Stimulated activated CD4-positive, alpha-beta T cell treated with anti-CD3 and anti-CD28 coated beads, Interleukin-4, amount 100 ng/mL, for 4 hours (primary cell): Measurements from ENCODE around the gene ACOT2.
"Not testable (repeated sequence)": the region's sequence is repeated elsewhere in the genome, so short reads cannot be mapped to it uniquely, and the experiment has no call there.

Experiments
- DNase-seq, 2 experiments: peaks; one replicate each; pipeline ENCODE4 v3.0.0-alpha.2; 2020

The ACOT2 gene, protein sequence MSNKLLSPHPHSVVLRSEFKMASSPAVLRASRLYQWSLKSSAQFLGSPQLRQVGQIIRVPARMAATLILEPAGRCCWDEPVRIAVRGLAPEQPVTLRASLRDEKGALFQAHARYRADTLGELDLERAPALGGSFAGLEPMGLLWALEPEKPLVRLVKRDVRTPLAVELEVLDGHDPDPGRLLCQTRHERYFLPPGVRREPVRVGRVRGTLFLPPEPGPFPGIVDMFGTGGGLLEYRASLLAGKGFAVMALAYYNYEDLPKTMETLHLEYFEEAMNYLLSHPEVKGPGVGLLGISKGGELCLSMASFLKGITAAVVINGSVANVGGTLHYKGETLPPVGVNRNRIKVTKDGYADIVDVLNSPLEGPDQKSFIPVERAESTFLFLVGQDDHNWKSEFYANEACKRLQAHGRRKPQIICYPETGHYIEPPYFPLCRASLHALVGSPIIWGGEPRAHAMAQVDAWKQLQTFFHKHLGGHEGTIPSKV

GRCh38 chr14:73569185-73569958 lies at the start of gene ACOT2:
Gene ACOT2 (plus strand): TSS chr14:73569213. CDS start chr14:73569241, 28 bp downstream.
- peak; percentile 83 to 92 for DNase-seq

- no peak for DNase-seq
Observed at GRCh38 chr14:73521229-73521628, 47.8 kb upstream of the ACOT2 start.

DNA sequence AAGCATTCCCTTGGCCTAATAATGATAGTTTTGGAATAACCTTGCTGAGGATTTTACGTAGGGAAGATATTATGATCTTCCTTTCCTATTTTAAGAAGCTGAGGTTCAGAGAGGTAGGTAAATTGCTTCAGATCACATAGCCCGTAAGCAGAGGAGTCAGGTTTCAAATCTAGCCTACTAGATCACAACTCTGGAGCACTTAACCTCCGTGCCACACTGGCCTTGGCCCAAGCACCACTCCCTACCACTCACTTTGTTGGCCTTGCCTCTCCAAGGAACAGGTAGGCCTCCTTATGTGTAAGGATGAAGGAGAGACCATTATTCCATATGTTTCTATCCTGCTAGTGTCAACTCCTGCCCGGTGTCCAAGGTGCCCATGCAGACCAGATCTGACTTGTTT lies 44.5 kb upstream of the ACOT2 start:
- no peak for DNase-seq

DNA sequence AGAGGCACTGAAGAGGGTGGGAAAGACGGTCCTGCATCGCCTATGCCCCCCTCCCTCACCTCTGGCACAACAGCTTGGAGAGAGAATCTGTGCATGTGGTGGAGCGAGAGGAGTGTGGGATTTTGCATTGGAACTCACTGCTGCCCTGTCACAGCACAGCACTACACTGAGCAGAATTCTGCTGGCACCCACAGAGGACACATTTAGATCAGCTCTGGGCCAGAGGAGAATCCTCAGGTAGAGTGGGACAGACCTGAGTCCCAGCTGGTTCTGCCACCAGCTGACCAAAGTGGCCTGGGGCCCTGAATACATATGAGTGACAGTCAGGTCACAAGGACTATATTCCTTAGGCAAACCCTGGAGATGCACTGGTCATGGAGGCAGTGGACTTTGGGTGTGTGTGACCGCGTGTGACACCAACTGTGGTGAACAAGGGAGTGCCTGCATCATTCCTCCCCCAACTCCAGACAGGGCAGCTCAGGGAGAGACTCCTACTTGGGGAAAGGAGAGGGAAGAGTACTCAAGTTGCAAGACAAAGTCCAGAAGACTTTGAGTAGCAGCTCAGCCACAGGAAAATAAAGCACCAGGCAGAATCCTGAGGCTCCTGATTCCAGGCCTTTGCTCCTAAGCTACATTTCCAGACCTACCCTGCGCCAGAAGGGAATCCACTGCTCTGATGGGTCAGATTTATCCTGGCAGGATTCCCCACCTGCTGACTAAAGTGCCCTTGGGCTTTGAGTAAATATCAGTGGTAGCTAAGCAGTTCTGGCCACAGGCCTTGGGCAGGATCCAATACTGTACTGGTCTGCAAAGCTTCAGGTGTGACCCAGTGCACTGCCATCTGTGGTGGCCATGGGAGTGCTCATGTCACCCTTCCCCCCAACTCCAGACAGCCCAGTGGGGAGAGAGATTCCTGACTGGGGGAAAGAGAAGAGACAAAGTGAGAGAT lies 42.7 kb upstream of the ACOT2 start:
- DNase-seq, result no peak

DNA sequence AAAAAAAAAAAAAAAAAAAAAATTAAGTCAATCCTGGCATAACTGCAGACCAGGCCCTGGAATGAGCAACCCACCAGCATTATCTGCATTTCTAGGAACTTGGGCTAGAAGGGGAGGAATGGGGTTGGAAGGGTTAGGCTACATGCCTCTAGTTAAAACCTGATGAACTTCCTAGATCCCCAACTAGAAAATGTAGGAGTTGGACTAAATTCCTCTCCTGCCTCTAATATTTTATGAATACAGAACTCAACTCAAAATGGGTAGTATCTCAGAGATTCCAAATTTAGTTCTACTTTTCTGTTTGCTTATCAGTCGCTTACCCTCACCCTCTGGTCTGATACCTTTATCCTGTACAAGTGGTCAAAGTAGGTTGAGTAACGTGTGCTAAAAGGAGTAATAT lies 39.7 kb upstream of the ACOT2 start:
- DNase-seq, result not testable (repeated sequence)

- not testable (repeated sequence) for DNase-seq
Observed at GRCh38 chr14:73531971-73532370, 37.0 kb upstream of the ACOT2 start.

- peak; percentile 20 to 25 for DNase-seq
Observed at GRCh38 chr14:73537244-73538045, 31.6 kb upstream of the ACOT2 start.

DNA sequence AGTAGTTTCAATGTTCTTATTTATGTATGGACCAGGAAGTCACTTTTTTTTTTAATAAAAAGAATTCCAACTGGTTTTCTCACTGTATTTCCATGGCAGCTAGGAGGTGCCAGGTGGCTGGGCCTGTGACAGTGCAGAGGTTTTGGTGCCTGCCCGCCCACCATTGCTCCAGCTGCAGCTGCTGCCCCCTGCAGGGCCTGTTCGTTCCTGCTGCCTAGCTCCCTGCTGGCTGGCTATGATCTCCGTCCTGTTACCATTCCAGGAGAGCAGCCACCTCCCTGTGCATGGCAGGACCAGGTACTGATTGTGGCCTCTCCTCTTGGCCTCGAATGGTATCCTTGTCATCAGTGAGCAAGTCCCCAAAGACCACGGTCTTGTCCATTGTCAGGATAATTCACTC lies 30.0 kb upstream of the ACOT2 start:
- peak; percentile 42 to 48 for DNase-seq

GRCh38 chr14:73542961-73543360 lies 26.1 kb upstream of the ACOT2 start:
- not testable (repeated sequence) for DNase-seq

DNA sequence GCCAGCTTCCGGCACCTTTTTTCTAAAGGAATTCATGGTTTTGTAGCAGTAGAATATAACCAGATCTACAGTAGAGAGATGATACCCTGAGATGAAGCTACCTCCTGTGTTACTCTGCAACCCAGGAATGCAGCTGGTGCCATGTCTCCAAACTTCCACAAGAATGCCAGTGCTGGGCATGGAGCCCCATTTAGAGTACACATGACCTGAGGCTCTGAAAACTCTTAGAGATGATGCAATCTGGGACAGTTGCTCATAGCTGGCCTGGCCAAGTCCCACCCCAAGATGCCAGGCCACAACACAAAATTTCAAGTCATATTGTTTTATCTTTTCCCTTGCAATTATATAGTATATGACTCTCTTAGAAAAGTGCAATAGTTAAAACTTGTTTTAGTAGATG lies 23.7 kb upstream of the ACOT2 start:
- DNase-seq, result not testable (repeated sequence)

DNA sequence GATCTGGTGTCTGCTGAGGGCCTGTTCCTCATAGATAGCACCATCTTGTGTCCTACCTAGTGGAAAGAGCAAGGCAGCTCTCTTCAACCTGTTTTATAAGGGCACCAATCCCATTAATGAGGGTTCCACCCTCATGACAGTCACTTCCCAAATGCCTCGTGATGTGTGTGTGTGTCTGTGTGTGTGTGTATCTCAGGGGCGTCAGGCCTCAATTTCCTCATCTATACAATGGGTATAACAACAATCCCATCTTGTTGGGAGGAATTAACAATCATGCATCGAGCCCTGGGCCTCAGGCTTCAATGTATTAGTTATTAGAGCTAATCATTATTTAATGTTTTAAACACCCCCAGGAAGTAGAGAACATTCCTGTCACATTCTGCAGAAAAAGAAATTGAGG lies 19.9 kb upstream of the ACOT2 start:
- not testable (repeated sequence) for DNase-seq

DNA sequence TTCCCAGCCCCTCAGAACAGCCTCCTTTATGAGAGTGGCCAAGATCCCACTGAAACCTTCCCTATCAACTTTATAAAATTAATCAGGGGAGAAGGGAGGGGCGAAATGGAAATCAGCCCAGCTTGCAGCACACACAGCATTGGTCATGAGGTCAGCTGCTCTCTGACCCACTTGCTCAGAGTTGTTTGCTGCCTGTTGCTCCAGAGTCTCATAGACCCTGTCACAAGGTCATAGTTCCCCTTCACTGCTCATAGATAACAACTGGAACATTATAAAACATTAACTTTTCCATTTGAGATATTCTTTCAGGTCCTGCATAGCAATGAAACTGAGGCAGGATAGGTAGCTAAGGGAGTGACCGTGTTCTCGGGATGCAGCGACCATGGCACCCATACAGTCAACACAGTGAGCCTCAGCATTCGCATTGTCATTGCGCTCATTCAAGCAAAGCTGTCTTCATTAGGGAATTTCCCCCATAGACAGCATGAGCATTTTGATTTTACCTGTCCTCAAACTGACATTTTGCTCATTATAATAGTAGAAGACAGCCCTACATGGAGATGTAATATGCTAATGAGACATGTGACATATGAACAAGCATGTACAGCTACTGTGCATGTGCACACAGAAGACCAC lies 19.0 kb upstream of the ACOT2 start:
- not testable (repeated sequence) for DNase-seq

GRCh38 chr14:73553845-73554244 lies 15.2 kb upstream of the ACOT2 start:
- DNase-seq, result no peak

- not testable (repeated sequence) for DNase-seq
Observed at GRCh38 chr14:73557201-73557600, 11.8 kb upstream of the ACOT2 start.

DNA sequence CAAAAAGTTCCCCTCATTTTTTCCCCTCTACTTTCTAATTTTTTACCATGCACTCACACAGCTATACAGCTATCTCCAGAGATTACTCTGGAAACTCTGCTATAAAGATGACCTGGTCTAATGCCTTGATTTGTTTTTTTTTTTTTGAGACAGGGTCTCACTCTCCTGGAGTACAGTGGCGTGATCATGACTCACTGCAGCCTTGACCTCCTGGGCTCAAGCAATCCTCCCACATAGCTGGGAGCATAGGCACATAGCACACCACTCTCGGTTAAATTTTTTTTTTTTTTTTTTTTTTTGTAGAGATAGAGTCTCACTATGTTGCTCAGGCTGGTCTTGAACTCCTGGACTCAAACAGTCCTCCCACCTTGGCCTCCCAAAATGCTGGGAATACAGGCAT lies 10.8 kb upstream of the ACOT2 start:
- not testable (repeated sequence) for DNase-seq

- DNase-seq, result not testable (repeated sequence)
Observed at GRCh38 chr14:73562256-73562655, 6.8 kb upstream of the ACOT2 start.

- DNase-seq, result not testable (repeated sequence)
Observed at GRCh38 chr14:73562696-73563095, 6.3 kb upstream of the ACOT2 start.

- not testable (repeated sequence) for DNase-seq
Observed at GRCh38 chr14:73566431-73566830, 2.6 kb upstream of the ACOT2 start.

GRCh38 chr14:73566935-73567334 lies 2.1 kb upstream of the ACOT2 start:
- not testable (repeated sequence) for DNase-seq

- no peak for DNase-seq
Observed at GRCh38 chr14:73567358-73567757, 1.7 kb upstream of the ACOT2 start.
